Measurements from ENCODE around the gene CDK6.

The CDK6 gene

DNA sequence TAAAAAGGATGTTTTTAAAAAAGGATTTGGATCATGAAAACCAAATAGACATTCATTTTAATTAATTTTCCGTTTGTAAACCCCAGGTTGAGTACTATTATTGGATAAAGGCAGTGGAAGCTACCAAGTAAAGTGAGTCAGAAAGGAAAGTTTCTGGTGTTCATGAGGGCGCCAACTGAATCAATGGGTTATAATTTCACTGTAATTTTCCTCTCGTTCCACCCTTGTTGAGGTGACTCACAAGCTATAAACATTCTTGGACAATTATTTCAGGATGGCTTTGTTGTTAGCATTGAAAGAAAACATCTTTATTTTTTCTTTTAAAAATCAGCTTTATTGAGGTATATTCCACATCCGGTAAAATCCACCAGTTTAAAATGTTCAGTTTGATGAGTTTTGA is 241.1 kb downstream of the CDK6 start:
- H3K4me3 ChIP-seq (ENCODE audit: low read depth, low read length), result no peak overlapping the region
- DNase-seq (ENCODE audit: low read depth), result no peak
- TF ChIP-seq, protein P1, sequence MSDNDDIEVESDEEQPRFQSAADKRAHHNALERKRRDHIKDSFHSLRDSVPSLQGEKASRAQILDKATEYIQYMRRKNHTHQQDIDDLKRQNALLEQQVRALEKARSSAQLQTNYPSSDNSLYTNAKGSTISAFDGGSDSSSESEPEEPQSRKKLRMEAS (IDR thresholded peaks at IDR 0.05; ENCODE audit: low read depth, low read length), result no peak
- no peak for TF ChIP-seq MYC (IDR thresholded peaks at IDR 0.05; ENCODE audit: low read depth, low read length)
- TF ChIP-seq, protein P2, sequence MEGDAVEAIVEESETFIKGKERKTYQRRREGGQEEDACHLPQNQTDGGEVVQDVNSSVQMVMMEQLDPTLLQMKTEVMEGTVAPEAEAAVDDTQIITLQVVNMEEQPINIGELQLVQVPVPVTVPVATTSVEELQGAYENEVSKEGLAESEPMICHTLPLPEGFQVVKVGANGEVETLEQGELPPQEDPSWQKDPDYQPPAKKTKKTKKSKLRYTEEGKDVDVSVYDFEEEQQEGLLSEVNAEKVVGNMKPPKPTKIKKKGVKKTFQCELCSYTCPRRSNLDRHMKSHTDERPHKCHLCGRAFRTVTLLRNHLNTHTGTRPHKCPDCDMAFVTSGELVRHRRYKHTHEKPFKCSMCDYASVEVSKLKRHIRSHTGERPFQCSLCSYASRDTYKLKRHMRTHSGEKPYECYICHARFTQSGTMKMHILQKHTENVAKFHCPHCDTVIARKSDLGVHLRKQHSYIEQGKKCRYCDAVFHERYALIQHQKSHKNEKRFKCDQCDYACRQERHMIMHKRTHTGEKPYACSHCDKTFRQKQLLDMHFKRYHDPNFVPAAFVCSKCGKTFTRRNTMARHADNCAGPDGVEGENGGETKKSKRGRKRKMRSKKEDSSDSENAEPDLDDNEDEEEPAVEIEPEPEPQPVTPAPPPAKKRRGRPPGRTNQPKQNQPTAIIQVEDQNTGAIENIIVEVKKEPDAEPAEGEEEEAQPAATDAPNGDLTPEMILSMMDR (IDR thresholded peaks at IDR 0.05; ENCODE audit: low read depth, low read length), result no peak
- no peak for TF ChIP-seq POLR2A (IDR thresholded peaks at IDR 0.05; ENCODE audit: extremely low read depth, insufficient read length)

DNA sequence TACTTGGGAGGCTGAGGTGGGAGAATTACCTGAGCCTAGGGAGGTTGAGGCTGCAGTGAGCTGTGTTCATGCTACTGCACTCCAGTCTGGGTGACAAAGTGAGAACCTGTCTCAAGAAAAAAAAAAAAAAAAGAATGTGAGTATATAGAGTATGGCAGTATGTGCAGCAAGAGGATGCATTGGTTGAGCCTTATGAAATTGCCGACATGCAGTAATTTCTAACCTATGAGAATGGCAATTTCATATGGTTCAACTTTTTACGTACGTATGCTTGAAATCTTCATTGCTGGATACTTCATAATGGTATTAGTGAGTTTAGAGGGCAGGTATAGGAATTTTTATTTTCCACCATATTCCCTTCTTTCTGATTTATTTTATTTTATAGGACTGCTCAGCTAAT is 241.6 kb downstream of the CDK6 start:
- no peak for DNase-seq (ENCODE audit: low read depth)
- TF ChIP-seq POLR2A (IDR thresholded peaks at IDR 0.05; ENCODE audit: extremely low read depth, insufficient read length) (no peak), MYC (IDR thresholded peaks at IDR 0.05; ENCODE audit: low read depth, low read length) (no peak)
- TF ChIP-seq, protein P2 (IDR thresholded peaks at IDR 0.05; ENCODE audit: low read depth, low read length), result no peak
- TF ChIP-seq, protein P1 (IDR thresholded peaks at IDR 0.05; ENCODE audit: low read depth, low read length), result no peak
- no peak overlapping the region for H3K4me3 ChIP-seq (ENCODE audit: low read depth, low read length)

DNA sequence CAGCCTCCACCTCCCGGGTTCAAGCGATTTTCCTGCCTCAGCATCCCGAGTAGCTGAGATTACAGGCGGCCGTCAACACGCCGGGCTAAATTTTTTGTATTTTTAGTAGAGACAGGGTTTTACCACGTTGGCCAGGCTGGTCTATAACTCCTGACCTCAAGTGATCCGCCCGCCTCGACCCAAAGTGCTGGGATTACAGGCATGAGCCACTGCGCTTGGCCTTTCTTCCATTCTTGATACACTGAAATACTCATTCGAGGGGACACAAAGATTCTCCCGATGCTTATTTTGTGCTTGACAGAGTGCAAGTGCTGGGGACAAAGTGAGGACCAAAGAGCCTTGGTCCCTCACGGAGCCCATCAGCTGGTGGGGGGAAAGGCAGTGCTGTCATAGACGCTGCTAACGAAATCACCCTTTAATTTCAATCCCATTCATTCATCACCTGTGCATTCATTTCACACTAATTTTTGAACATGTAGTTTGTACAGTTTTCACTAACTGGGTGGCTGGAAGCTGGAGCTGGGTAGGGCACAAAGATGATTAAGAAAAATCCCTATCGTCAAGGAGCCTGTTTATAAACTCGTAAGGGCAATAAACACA is 245.6 kb downstream of the CDK6 start:
- DNase-seq (ENCODE audit: low read depth), result no peak
- TF ChIP-seq POLR2A (IDR thresholded peaks at IDR 0.05; ENCODE audit: extremely low read depth, insufficient read length), result no peak
- TF ChIP-seq, protein P1 (IDR thresholded peaks at IDR 0.05; ENCODE audit: low read depth, low read length), result no peak
- no peak for TF ChIP-seq MYC (IDR thresholded peaks at IDR 0.05; ENCODE audit: low read depth, low read length)
- TF ChIP-seq, protein P2 (IDR thresholded peaks at IDR 0.05; ENCODE audit: low read depth, low read length), result no peak
- no peak overlapping the region for H3K4me3 ChIP-seq (ENCODE audit: low read depth, low read length)

DNA sequence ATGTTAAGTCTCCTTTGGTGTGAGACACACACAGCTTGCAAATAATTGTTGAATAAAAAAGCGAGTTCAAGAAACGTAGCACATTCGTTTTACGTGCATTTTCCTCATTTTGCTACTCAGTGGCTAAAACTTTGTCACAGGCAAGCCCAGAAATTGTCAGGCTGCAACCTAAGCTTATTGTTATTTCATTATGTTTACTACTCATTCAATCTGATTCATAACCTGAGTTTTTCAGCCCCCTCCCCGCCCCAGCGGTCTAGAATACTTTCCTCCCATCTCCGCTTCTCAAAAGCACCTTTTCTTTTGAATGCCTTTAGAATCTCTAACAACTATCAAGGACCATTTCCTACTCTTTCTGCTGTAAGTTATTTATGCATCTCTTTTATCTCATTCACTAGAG is 247.3 kb downstream of the CDK6 start:
- TF ChIP-seq, protein P2 (IDR thresholded peaks at IDR 0.05; ENCODE audit: low read depth, low read length), result no peak
- no peak for TF ChIP-seq MYC (IDR thresholded peaks at IDR 0.05; ENCODE audit: low read depth, low read length)
- TF ChIP-seq POLR2A (IDR thresholded peaks at IDR 0.05; ENCODE audit: extremely low read depth, insufficient read length), result no peak
- TF ChIP-seq, protein P1 (IDR thresholded peaks at IDR 0.05; ENCODE audit: low read depth, low read length), result no peak
- no peak for DNase-seq (ENCODE audit: low read depth)
- H3K4me3 ChIP-seq (ENCODE audit: low read depth, low read length), result peak overlapping the region; percentile 94

DNA sequence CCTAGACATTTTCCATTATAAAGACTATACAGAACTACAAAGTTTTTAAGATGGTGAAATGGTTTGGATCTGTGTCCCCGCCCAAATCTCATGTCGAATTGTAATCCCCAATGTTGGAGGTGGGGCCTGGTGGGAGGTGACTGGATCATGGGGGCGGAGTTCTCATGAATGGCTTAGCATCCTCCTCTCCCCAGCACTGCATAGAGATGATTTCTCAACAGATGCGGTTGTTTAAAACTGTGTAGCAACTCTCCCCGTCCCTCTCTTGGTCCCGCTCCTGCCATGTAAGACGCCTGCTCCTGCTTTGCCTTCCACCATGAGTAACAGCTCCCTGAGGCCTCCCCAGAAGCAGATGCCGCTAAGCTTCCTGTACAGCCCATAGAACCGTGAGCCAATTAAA is 247.8 kb downstream of the CDK6 start:
- TF ChIP-seq MYC (IDR thresholded peaks at IDR 0.05; ENCODE audit: low read depth, low read length) (no peak), POLR2A (IDR thresholded peaks at IDR 0.05; ENCODE audit: extremely low read depth, insufficient read length) (no peak)
- TF ChIP-seq, protein P2 (IDR thresholded peaks at IDR 0.05; ENCODE audit: low read depth, low read length), result no peak
- TF ChIP-seq, protein P1 (IDR thresholded peaks at IDR 0.05; ENCODE audit: low read depth, low read length), result no peak
- H3K4me3 ChIP-seq (ENCODE audit: low read depth, low read length), result peak overlapping the region; percentile 94
- peak; percentile 96 for DNase-seq (ENCODE audit: low read depth)

Data from NB4 (cell line).